ENCODE data around the gene EXOC6B.

EXOC6B gene

DNA sequence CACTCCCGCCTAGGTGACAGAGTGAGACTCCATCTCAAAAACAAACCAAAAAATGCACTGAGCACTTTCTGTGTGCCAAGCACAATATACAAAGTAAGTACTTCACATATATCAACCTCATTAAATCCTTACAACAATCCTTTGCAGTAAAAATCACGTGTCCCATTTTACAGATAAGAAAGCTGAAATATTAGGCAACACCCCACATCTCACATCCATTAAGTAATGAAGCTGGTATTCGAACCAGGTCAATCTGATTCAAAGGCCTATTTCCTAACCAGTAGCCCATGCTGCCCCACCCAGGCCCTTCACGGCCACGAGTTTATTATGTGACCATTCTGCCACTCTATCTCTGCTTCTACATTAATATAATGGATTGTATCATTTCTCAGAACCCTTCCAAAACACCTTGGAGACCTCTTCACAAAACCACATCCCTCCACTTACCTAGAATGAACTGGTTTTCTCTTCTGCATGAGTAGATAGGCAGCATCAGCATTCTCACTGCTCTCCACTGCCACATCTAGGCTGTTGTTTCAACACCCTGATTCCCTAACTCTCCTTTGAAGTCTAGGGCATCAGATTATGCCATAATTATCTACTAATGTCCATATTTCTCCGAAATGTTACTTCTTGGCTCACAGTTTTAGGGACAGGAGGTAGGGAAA, 3.1 kb upstream of the EXOC6B start:
- no peak for DNase-seq

DNA sequence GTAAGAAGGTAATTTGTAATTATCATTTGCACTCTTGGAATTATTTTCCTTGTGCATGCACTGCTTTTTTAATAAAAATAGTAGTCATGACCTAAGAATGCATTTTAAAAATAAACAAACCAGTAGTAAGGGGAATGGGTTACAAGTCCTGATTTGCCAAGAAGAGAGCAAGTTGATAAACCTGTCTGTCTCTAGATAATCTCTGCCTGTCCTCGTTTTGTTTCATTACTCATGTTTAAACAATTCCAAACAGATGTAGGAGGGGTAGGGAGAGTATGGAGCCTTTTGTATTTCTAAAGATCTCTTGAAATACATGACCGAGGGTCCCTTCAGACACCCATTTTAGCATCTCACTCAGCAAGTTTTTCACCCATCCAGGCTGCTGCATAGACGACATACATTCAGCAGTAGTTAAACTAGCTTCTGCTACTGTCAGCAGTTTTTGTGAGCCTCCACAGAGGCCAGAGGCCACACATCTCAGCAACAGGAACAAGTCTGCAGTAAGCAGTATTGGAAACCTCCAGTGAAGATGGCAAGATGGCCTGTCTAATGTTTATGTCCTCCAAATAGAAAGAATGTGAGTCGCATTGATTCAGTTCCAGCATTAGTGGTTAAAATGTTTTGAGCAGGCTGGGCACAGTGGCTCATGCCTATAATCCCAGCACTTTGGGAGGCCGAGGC, 2.3 kb upstream of the EXOC6B start:
- no peak for DNase-seq

DNA sequence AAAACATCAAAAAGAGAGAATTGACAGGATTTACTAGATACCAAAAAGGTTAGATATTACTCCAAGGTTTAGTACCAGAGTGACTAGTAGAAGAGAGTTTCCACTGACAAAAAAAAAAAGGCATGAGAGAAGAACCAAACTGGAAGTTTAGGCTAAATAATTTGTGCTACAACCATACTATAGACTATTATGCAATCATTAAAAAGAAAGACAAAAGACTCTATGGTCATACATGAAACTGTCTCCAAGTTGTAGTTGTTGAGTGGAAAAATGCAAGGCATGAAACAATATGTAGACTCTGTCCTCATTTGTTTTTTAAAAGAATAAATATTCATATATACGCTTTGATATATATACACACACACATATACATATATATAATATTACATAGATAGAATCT, 1.7 kb upstream of the EXOC6B start:
- no peak for DNase-seq

DNA sequence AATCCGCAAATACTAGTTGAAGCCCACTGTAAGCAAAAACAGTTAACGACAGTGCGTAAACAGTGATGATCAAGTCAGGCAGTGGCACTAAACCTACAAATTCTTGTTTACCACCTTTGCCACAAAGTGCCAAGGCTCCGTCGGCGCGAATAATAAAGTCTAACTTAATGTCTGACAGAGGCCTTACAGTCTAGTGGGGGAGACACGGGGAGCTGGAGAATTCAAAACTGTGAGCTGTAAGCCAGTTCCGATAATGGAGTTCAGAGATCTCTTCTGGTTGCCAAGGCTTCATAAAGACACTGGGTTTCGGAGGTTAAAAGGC, 284 bp upstream of the EXOC6B start:
- DNase-seq: no peak

DNA sequence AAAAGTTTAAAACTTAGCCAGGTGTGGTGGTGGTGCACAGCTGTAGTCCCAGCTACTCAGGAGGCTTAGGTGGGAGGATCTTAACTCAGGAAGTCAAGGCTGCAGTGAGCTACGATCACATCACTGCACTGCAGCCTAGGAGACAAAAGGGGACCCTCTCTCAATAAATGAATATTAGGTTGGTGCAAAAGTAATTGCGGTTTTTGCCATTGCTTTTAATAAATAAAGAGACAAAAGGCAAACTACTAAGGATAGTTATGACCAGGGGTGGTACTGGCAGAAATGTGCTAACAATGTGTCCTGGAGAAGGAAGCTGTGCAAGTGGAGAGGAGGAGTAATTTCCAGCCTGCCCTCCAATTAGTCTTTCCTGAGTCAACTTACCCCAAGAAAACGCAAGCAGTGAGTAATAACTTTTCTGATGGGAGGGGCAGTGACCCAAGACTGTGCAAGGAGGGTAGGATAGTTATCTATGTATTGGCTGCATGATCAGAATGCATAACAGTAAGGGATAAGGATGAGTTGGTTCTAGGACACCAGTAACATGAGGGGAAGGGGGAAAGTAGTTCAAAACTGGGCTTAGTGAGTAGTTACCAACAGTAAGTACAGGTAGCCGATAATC, 1.5 kb downstream of the EXOC6B start:
- DNase-seq: no peak

DNA sequence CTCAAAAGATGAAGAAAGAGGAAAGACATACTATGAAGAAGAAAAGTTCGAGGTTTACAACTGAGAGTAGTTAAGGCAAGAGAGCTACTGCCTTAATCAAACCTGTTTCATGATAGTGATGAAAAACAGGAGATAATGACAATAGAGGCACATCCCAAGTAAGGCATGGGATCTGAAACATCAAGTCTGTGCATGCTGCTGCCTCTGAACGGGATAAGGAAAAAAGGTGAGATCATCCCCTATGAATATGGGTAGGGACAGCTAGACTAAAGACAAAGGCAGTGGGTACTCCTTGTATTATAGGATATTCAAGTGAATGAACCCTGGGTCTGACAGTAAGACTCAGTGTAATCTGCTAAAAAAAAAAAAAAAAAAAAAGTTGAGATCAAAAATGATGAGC, 3.0 kb downstream of the EXOC6B start:
- DNase-seq: no peak

DNA sequence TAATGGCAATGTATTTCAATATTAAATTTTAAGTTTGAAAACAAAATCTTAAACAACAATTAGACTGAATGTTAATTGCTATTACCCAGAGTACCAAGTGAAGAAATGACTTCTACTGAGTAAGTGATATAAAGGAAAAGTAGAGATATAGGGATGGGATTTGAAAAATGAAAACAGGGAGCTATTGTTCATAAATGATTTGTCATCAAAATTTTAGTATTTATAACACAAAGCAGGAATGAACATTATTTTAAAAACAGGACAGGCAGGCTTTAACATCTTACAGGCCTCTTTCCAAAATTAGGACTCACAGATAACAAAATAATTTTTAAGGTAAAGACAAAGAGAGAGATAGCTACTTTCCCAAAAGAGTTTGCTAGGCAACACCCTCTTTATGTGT, 3.9 kb downstream of the EXOC6B start:
- DNase-seq: no peak

DNA sequence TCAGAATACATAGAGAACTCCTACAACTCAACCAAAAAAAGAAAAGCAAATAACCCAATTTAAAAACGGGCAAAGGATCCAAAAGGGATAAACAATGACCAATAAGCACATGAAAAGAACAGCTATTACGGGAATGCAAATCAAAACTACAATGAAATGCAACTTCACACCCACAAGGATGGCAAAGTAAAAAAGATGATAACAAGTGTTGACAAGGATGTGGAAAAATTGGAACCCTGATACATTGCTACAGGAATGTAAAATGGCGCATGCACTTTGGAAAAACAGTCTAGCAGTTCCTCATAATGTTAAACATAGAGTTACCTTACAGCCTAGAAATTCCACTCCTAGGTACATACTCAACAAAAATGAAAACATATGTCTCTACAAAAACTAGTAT, 4.7 kb downstream of the EXOC6B start:
- DNase-seq: no peak

DNA sequence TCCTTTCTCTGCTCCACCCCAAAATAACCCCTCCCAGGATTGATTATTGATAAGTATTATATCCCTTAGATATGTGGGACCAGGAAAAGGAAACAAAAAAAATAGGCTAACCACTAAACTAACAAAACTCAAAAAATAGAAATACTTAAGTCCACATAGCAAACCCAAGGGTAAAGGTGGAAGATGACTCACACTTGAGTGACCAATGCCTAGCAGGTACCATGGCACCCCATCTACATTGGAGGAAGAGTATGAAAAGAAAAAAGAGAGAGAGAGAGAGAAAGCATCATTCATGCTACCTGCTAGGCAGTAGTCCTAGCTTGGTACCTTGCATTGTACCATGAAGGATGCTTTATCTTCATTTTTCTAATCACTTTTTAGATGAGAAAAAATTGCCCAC, 6.3 kb downstream of the EXOC6B start:
- DNase-seq: no peak

DNA sequence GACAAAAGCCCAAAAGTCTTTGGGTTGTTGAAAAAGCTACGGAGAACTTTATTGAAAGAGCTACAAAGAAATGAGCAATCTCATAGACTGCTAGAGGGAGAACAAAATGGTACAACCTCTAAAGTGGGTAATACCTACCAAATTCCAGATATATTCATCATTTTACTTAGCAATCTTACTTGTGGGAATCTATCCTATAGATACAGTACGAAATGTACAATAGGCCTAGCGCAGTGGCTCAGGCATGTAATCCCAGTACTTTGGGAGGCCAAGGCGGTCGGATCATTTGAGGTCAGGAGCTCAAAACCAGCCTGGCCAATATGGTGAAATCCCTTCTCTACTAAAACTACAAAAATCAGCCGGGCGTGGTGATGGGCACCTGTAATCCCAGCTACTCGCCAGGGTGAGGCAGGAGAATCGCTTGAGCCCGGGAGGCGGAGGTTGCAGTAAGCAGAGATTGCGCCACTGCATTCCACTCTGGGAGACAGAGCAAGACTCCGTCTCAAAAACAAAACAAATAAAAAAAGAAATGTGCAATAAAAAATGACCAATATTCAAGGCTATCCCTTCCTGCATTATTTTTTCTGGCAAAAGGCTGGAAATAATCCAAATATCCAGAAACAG, 10.1 kb downstream of the EXOC6B start:
- DNase-seq: no peak

DNA sequence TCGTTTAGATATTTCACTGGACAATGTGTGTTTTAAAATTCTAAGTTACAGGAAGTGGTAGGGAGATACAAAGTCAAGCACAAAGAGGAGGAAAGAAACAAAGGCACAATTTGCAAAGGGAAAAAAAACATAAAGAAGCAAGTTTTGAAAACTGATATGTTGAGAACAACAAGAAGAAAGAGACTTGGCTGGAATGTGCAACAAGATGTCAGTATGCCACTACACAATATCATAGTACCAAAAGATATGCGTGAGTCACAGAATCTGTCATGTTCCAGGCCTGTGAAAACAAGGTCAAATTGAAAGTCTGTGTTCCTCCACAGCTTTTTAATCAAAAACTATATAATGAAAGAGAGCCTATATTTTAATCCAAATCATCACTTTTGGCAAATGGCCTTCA, 12.0 kb downstream of the EXOC6B start:
- DNase-seq: no peak

DNA sequence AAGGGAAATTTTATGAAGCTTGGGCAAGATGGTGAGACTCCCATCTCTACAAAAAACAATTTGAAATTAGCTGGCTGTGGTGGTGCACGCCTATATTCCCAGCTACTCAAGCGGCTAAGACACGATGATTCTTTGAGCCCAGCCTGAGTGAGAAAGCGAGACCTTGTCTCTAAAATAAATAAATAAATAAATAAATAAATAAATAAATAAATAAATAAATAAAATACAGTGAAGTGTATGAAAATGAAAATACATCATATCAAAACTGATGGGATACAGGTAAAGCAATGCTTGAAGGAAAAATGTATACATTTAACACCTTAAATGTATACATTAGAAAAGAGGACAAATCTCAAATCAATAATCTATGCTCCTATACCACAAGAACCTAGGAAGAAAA, 15.7 kb downstream of the EXOC6B start:
- DNase-seq: no peak

DNA sequence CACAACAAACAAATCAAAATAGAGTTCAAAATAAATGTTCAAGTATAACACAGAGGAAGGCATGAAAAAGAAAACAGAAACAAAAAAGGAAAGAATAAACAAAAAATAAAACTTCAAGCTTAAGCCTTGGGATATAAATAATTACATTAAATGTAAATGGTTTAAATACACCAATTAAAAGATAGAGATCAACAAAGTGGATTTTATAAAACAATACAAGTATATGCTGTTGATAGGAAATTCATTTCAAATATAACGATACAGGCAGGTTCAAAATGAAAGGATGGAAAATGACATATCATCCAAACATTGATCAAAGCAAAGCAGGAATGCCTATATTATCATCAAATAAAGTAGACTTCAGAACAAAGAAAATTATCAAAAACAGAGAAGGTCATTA, 16.7 kb downstream of the EXOC6B start:
- no peak for DNase-seq

DNA sequence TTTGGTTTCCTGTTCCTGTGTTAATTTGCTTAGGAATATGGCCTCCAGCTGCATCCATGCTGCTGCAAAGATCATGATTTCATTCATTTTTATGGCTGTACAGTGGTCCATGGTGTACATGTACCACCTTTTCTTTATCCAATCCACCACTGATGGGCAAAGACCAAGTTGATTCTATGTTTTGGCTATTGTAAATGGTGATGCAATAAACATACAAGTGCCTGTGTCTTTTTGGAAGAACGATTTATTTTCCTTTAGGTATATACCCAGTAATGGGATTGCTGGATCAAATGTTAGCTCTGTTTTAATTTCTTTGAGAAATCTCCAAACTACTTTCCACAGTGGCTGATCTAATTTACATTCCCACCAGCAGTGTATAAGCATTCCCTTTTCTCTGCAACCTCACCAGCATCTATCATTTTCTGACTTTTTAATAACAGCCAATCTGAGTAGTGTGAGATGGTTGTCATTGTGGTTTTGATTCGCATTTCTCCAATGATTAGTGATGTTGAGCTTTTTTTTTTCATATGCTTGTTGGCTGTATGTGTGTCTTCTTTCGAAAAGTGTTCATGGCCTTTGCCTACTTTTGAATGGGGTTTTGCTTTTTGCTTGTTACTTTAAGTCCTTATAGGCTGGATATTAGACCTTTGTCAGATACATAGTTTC, 19.4 kb downstream of the EXOC6B start:
- DNase-seq: no peak

DNA sequence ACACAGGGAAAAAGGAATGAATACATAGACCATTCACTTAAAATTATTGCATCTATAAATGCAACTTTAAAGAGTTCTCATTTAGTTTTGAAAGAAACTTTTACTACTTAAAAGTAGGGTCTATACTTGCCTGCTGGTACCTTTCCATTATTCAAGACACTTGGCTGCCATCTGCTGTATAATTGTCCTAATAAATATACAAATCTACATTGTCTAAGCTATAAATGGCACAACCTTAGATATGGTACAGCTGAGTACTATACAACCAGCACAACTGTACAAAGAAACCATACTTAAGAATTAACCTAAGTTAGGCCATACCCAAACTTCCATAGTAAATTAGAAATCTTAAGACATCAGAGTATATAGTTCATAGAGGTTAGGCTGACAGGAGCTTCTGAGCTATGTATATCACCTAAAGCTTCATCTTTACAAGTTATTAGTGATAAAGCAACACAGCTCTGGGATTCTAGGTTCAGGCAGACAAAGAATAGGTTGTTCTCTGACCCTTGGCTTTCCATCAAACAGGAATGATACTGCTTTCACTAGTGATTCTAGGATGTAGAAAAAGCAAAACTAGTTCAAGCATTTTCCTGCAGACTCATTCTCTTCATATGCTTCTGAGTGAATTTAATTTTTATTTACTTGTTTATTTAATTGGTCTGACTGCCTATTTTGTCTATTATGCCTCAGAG, 22.1 kb downstream of the EXOC6B start:
- no peak for DNase-seq

DNA sequence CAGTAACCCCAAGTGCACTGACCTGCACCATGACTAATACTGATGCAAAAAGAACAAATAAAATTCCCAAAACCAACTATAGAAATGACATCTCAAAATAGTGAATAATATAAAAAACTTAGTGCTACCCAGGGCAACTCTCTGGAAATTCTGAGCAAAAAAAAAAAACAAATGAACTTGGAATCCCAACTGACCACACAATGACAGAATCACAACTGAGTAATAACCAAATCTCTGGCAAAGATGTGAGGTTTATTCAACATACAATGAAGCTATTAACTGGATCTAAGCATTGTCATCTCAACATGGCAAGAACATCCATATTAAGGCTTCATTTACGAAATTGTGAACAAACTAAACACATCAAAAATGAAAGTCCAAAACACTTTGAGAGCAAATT, 22.7 kb downstream of the EXOC6B start:
- no peak for DNase-seq

DNA sequence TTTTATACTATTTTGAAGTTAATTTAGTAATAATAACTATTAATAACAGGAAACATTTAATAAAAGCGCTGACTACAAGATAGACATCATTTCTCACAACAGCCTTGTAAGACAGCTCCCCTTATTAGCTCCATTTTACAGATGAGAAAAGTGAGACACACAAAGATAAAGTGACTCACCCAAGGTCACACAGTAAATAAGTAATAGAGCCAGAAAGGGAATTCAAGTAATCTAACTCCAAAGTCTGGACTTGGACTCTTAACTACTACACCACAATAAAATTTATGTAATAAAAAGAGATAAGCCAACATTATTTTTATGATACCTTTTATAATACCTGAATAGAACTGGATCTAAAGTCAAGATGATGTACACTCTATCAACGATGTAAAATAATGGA, 25.3 kb downstream of the EXOC6B start:
- no peak for DNase-seq

DNA sequence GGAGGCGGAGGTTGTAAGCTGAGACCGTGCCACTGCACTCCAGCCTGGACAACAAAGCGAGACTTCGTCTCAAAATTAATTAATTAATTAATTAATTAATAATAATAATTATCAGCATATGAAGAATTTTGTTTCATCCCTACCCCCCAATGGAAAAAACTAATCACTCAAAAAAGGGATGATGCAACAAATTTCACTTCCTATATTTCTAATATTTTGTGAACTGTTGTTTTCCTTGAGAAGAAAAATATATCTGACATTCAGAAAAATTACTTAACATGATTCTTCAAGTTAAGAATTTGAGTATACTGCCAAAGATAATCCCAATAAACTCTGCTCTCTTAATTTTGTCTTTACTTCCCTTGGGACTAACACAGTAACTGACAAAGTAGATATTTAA, 28.1 kb downstream of the EXOC6B start:
- peak in 1 of 2 donors; percentile 55 for DNase-seq

DNA sequence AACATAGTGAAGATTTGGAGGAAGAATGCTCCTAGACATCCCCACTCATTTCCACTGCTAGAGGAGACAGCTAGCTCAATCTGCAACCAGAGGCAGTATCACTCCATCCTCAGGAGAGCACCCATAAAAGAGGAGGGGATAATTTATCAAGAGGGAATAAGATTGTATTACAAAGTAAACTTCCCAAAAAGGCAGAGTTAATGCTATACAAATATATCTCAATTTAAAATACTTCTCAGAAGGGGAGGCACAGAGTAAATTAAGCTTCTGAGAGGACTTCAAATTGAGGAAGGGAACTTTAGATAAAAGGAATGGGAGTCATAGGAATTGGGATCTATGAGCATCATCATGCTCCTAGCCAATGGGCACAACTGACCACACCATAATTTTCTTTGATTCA, 29.1 kb downstream of the EXOC6B start:
- no peak for DNase-seq

DNA sequence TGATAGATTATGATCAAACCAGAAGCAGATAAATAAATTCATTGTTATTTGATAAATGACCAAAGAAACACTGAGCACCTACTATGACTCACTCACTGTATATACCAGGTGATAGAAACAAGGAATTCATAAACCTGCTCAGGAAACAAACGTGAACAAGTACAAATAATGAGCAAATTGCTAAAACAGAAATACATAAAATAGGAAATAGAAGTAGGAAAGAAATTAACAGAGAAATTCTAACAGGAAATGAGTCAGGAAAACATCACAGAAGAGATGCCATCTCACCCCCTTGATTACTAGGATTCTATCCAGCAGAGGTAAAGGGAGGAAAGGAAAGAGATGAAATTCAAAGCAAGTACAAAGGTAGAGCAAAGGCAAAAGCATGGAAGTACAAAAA, 31.3 kb downstream of the EXOC6B start:
- no peak for DNase-seq

DNA sequence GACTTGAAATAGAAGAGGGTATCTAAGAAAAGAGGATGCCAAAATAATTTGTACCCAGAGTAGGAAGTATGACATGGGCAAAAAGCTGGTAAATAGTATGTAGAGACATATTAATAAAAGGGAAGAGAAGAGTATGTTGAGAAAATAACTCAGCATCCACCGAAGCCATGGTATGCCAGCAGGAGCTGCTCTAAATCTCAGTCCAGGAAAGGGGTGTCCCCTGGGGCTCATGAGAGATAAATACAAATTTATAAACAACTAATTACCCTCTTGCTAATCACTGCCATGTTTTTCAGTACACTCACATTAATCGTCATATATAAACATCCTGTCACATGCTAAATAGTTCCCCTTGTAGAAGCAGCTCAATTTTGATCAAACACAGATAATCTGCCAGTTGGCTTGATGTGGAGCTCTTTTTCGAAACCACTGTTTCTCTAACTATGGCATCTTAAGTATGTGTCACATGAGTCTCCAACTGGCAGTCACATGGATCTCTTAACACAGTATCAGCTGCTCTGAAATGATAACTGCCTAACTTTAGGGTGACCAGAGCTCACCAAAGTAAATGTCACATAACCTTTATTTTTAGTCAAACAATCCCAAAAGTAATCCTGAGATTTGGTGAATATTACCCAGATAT, 31.9 kb downstream of the EXOC6B start:
- peak in 1 of 2 donors; percentile 5 for DNase-seq

DNA sequence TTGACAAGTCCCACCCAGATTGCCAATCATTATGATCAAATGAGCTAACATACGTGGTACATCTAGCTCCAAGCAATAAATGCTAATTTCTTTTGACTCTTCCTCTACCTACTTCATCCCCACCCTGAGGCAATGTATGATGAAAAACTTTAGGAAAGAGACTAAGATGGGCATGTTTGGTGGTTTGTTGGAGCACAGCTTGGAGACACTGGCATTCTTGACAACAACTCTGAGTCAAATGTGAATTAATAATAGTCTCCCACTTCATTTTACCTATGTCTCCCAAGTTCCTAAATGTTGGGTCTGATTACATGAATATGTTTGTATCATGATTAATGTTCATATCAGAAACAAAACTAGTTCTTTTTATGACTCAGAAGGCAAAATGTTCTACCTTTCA, 36.6 kb downstream of the EXOC6B start:
- DNase-seq: no peak

Data from inflammatory macrophage (primary cell).